Stimulated activated CD4-positive, alpha-beta T cell treated with anti-CD3 and anti-CD28 coated beads, Interleukin-15, amount 100 ng/mL, for 1 hour (primary cell): ENCODE results near the gene STYXL1.

ENCODE experiments used
- DNase-seq, 2 donors: peaks; one replicate each; pipeline ENCODE4 v3.0.0-alpha.2; 2020; ENCODE audit warnings: low read depth in 1 of 2, low spot score in 1 of 2

STYXL1 gene

GRCh38 chr7:75981453-75982305 lies 66.1 kb downstream of the STYXL1 start:
- no peak for DNase-seq

- DNase-seq, result no peak
Observed at GRCh38 chr7:75981203-75981452, 66.7 kb downstream of the STYXL1 start.

GRCh38 chr7:75980430-75981202 lies 67.2 kb downstream of the STYXL1 start:
- DNase-seq, result no peak

- no peak for DNase-seq
Observed at GRCh38 chr7:75979759-75980429, 67.9 kb downstream of the STYXL1 start.

GRCh38 chr7:75977743-75978142 lies 70.1 kb downstream of the STYXL1 start:
- DNase-seq, result no peak

DNA sequence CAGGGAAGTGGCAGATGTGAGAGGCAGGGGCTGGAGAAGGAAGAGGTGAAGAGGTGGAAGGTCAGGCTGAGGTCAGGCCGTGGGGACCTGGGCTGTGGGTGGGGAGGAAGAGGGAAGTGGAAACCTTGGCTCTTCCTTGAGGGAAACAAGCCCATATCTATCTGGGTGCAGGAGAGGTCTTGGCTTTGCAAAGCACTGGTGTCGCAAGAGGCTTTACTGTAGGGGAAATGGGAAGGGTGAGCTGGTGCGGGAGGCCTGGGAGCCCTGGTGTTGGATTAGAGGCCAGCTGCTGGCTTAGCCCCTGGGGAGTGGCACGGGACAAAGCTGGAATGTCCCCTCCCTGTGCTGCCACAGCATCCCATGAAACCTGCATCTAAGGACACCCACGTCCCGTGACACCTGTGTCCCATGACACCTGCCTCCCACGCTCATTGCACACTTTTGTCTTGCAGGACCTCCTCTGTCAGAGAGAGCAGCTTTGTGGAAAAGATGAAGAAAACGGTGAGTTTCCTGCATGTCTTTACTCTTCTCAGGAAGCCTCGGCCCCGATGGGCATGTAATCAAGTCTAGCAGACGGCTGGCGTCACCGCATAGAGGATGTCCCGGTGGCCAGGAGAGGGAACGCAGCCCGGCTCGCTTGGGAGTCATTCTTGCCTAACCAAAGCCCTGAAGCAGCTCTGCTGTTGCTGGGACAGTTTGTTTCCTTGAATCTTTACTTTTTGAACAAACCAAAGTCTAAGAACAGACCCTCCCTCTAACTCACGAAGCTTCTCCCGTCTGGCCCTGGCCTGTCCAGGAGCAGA lies 75.6 kb downstream of the STYXL1 start:
- DNase-seq, result no peak

GRCh38 chr7:75971309-75971960 lies 76.4 kb downstream of the STYXL1 start:
- DNase-seq, result no peak

- no peak for DNase-seq
Observed at GRCh38 chr7:75969704-75970498, 77.9 kb downstream of the STYXL1 start.

DNA sequence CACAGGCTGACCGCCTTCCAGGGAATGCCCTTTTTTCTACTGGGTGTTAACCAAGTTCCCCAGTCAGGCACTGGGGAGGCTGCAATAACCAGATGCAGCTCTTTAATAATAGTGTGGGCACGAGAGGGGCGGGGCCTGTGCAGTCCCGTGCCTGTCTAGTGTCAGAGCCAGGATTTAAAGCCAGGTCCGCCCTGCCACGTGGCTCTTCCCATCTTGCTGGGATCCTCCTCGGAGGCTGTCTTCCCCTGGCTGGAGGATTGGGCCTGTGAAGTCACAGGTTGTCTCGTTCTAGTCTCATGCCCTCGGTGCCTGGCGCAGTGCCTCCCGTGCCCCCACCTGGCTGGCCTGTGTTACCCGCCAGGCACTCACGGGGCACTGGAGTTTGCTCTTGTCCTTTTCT lies 78.6 kb downstream of the STYXL1 start:
- no peak for DNase-seq

DNA sequence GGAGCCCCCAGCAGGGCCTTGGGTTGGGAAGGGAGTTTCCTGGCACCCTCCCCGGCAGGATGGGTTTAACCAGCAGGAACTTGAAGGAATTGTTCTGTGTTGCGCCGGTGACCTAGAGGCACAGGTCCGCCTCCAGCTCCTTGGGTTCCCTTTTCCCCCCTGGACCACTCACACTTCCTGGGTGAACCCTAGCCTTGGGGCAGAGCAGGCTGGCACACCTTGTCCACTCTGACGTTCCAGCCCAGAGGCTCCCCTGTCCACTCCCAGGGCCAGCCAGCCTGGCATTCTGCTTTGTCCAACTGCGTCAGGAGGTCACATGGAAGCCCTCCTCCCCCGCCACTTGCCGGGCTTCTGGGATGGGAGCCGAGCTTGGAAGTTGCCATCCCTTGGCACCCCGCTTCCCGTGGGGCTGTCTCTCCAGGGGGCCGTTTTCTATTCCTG lies 79.2 kb downstream of the STYXL1 start:
- no peak for DNase-seq

DNA sequence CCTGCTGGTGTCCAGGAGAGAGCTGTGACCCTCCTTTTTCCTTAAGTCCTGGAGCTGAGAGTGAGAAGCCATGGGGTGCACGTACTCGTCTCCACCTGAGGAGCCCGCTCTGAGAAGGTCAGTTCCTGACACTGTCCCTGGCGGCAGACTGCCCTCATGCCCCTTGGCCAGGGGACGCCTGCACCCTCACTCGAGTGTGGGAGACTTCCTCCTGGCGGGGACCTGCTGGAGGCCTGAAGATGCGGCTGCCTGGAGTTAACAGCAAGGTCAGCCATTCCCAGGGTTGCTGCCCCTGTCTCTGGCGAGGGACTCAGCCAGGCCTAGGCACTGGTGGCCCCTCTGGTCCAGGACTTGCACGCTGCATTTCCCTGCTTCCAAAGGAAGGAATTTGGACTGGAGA lies 79.8 kb downstream of the STYXL1 start:
- no peak for DNase-seq

- no peak for DNase-seq
Observed at GRCh38 chr7:75967487-75967997, 80.3 kb downstream of the STYXL1 start.

DNA sequence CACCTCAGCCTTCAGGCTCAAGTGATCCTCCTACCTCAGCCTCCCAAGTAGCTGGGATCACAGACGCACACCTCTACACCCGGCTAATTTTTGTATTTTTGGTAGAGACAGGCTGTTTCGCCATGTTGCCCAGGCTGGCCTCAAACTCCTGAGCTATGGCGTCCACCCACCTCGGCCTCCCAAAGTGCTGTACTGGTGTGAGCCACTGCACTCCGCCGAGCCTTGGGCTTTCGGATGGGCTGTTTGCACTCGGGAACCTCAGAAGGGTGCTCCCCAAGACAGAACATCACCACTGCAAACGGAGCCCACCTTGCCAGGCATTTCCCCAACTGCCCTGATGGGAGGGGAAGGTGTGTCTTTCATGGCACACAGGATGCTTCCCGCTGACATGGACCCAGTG lies 80.7 kb downstream of the STYXL1 start:
- DNase-seq, result no peak

GRCh38 chr7:75966190-75966961 lies 81.4 kb downstream of the STYXL1 start:
- DNase-seq, result no peak

DNA sequence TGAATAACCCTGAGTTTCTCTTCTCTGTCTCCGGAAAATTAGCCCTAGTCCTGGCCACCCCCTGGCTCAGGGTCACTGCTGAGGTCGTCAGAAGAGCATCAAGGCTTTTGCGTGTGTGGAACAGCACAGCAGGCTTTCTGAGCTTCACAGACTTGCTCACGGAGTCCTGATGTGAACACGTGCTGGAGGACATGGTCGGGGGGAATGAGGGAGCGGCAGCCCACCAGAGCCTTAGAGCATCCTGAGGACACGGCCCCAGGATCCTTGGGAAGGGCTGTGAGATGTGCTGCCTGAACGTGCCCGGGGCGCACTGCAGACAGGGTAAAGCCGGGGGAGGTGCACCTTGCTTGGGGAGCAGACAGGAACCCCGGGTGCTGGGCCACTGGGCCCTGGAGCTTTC lies 82.2 kb downstream of the STYXL1 start:
- no peak for DNase-seq

GRCh38 chr7:75963381-75963995 lies 84.3 kb downstream of the STYXL1 start:
- DNase-seq, result no peak

- no peak for DNase-seq
Observed at GRCh38 chr7:75962607-75963380, 85.0 kb downstream of the STYXL1 start.

DNA sequence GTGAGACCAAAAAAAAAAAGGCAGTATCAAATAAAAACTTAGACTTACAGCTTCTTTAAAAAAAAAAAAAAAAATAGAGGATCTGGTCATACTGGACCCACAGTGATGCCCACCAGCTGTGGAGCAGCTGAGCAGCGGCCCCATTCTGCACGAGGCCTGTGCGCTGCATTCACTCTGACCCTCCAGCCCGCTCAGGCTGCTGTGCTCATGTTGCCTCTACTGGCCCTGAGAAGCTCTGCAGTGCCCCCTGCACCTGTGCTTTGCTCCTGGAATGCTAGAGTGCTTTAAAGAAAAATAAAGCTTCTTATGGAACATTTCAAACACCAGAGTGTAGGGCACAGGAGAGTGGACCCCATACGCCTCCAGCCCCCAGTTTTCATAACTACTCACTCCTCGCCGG lies 86.6 kb downstream of the STYXL1 start:
- DNase-seq, result no peak
